HG03457 (cell line): ENCODE results near the gene PLA2G12A.
"Not testable (repeated sequence)": the region's sequence is repeated elsewhere in the genome, so short reads cannot be mapped to it uniquely, and the experiment has no call there.

Experiments
- ATAC-seq: cut with Tn5 transposase; IDR thresholded peaks from one replicate; pipeline ENCODE4 v1.9.1; 2021; ENCODE audit warnings: moderate number of reproducible peaks; ENCODE audit not compliant: unreplicated experiment

Gene PLA2G12A

GRCh38 chr4:109682875-109683274 is 47.0 kb downstream of the PLA2G12A start:
- no peak for ATAC-seq

- ATAC-seq: not testable (repeated sequence)
Observed at GRCh38 chr4:109678925-109679324, 50.9 kb downstream of the PLA2G12A start.

GRCh38 chr4:109678472-109678871 is 51.4 kb downstream of the PLA2G12A start:
- ATAC-seq: not testable (repeated sequence)

GRCh38 chr4:109676886-109677285 is 53.0 kb downstream of the PLA2G12A start:
- ATAC-seq: no peak

GRCh38 chr4:109675843-109676242 is 54.0 kb downstream of the PLA2G12A start:
- ATAC-seq: no peak

- ATAC-seq: no peak
Observed at GRCh38 chr4:109675181-109675580, 54.7 kb downstream of the PLA2G12A start.

- no peak for ATAC-seq
Observed at GRCh38 chr4:109673303-109673702, 56.6 kb downstream of the PLA2G12A start.

- ATAC-seq: no peak
Observed at GRCh38 chr4:109672169-109672930, 57.5 kb downstream of the PLA2G12A start.

GRCh38 chr4:109671350-109671749 is 58.5 kb downstream of the PLA2G12A start:
- no peak for ATAC-seq

- no peak for ATAC-seq
Observed at GRCh38 chr4:109665783-109666485, 63.9 kb downstream of the PLA2G12A start.

GRCh38 chr4:109662771-109663170 is 67.1 kb downstream of the PLA2G12A start:
- ATAC-seq: no peak

GRCh38 chr4:109662116-109662515 is 67.8 kb downstream of the PLA2G12A start:
- ATAC-seq: no peak
